PC-9 (cell line): Measurements from ENCODE around the gene TMEM205. TPM values are rescaled to one million over a fixed set of nuclear protein-coding genes. Genes with fewer than 3 reads are reported as not detected.
A peak's percentile ranks its signal among the peaks of the same experiment; 100 is the strongest.

ENCODE experiments used
- BruUV-seq: library from RNA; stranded (reverse); fragments of 400-500 nt; replicated peaks from 2 replicates; lab custom pipeline; 2021; lab: Mats Ljungman, UMichigan
- CTCF ChIA-PET: fragments of 300-600 bp; sonication (Branson Sonifier 250); formaldehyde crosslinking; loops from one replicate; lab custom pipeline; 2022; ENCODE audit warnings: antibody characterized with exemption; lab: Charles Lee
- POLR2A ChIA-PET: fragments of 300-600 bp; sonication (Branson Sonifier 250); formaldehyde crosslinking; loops from one replicate; lab custom pipeline; 2022; ENCODE audit warnings: antibody characterized with exemption; ENCODE audit not compliant: unreplicated experiment; lab: Charles Lee
- DNase-seq, 2 experiments: peaks; one replicate each; pipeline versions ENCODE4 v3.0.0 to v3.0.0-alpha.2; 2015 to 2022; ENCODE audit warnings: mixed read lengths in 1 of 2
- H2AFZ ChIP-seq: fragments of 200-600 bp; sonication (generic); 2 replicates; pipeline ENCODE4 v1.8.1; 2017; ENCODE audit warnings: antibody characterized with exemption
- H3F3A ChIP-seq: fragments of 200-600 bp; sonication (generic); 2 replicates; pipeline ENCODE4 v1.8.1; 2017; ENCODE audit warnings: antibody characterized with exemption, mild to moderate bottlenecking, low read depth; ENCODE audit not compliant: insufficient read depth
- H3K27ac ChIP-seq: fragments of 200-600 bp; sonication (generic); 2 replicates; pipeline ENCODE4 v1.6.1; 2016; ENCODE audit warnings: mixed run types
- H3K27me3 ChIP-seq: fragments of 200-600 bp; sonication (generic); 2 replicates; pipeline ENCODE4 v1.6.1; 2016; ENCODE audit warnings: low read depth, mixed run types; ENCODE audit not compliant: insufficient read depth
- H3K36me3 ChIP-seq: fragments of 200-600 bp; sonication (generic); 2 replicates; pipeline ENCODE4 v1.6.1; 2016; ENCODE audit warnings: low read depth, mixed run types
- H3K4me1 ChIP-seq: fragments of 200-600 bp; sonication (generic); replicated peaks from 2 replicates; pipeline ENCODE4 v1.6.1; 2016; ENCODE audit warnings: mixed run types; ENCODE audit not compliant: insufficient read depth
- H3K4me2 ChIP-seq: fragments of 200-600 bp; sonication (generic); 2 replicates; pipeline ENCODE4 v1.6.1; 2017; ENCODE audit warnings: mixed run types
- H3K4me3 ChIP-seq: fragments of 200-600 bp; sonication (generic); 2 replicates; pipeline ENCODE4 v1.6.1; 2016; ENCODE audit warnings: mixed run types
- H3K79me2 ChIP-seq: fragments of 200-600 bp; sonication (generic); 2 replicates; pipeline ENCODE4 v1.6.1; 2017; ENCODE audit warnings: low read depth, mixed run types
- H3K9me2 ChIP-seq: fragments of 200-600 bp; sonication (generic); 2 replicates; pipeline ENCODE4 v1.8.1; 2017; ENCODE audit warnings: mild to moderate bottlenecking; ENCODE audit not compliant: insufficient read depth
- H3K9me3 ChIP-seq: fragments of 200-600 bp; sonication (generic); 2 replicates; pipeline ENCODE4 v1.8.1; 2016; ENCODE audit warnings: low read depth; ENCODE audit not compliant: insufficient read depth
- H4K20me1 ChIP-seq: fragments of 200-600 bp; sonication (generic); 2 replicates; pipeline ENCODE4 v1.8.1; 2017; ENCODE audit not compliant: insufficient read depth
- CTCF ChIP-seq: fragments of 200-600 bp; sonication (generic); conservative IDR thresholded peaks from 2 replicates; pipeline ENCODE4 v1.6.1; 2017; ENCODE audit warnings: mixed run types, antibody characterized with exemption, mild to moderate bottlenecking, moderate library complexity
- EZH2 ChIP-seq: fragments of 200-600 bp; sonication (generic); IDR thresholded peaks from 2 replicates; pipeline ENCODE4 v1.8.0; 2017; ENCODE audit warnings: antibody characterized with exemption, low read depth
- intact Hi-C: fragments of 100-400 bp; cut with micrococcal nuclease; formaldehyde crosslinking; loops from one replicate; pipeline ENCODE4 v1.10.0; 2022; ENCODE audit not compliant: unreplicated experiment
- total RNA-seq: library from RNA; stranded (reverse); gene quantifications from 2 replicates; pipeline ENCODE4 v1.2.3, GENCODE V29; 2021

Gene TMEM205
- total RNA-seq, 1 experiment from 2014 or later, result 80.3 TPM

GRCh38 chr19:11349171-11349570 lies 3.1 kb upstream of the TMEM205 start:
- Histone ChIP-seq H3K36me3 (no peaks in the 10 kb centered on the region), H2AFZ (no peak overlapping the region), H3K4me1 (peaks cover 24% of the 10 kb centered on the region), H3K4me3 (no peak overlapping the region), H3K9me3 (no peaks in the 10 kb centered on the region), H4K20me1 (no peaks in the 10 kb centered on the region), H3K79me2 (peaks cover 13% of the 10 kb centered on the region), H3F3A (peaks cover 31% of the 10 kb centered on the region), H3K27me3 (no peaks in the 10 kb centered on the region), H3K4me2 (no peak overlapping the region), H3K27ac (no peak overlapping the region), H3K9me2 (no peaks in the 10 kb centered on the region)
- DNase-seq, result no peak
- ChIA-PET POLR2A (no interaction called here), CTCF (no interaction called here)
- no peak for TF ChIP-seq CTCF
- TF ChIP-seq EZH2, result no peak
- BruUV-seq, result no TSS peak
- intact Hi-C loops, result no loop called here

- H4K20me1 ChIP-seq, result no peaks in the 10 kb centered on the region
- H3K27me3 ChIP-seq, result no peaks in the 10 kb centered on the region
- no peaks in the 10 kb centered on the region for H3K9me2 ChIP-seq
- intact Hi-C loops, result loop anchor here (2.0 kb wide), 1 partner anchor 23 kb away; no protein-coding TSS in a partner anchor
- H3K36me3 ChIP-seq, result peaks cover 3% of the 10 kb centered on the region; the same call in 1 of the 2 replicates
- H2AFZ ChIP-seq, result no peak overlapping the region
- TF ChIP-seq EZH2 (no peak), CTCF (no peak)
- DNase-seq, result peak in 1 of 2 experiments; percentile 50
- ChIA-PET CTCF (no interaction called here), POLR2A (interaction anchor here (1.1 kb wide), 1 partner anchor 11 kb away, joined by 18 read pairs; no protein-coding TSS in a partner anchor)
- no TSS peak for BruUV-seq
- H3K4me1 ChIP-seq, result peaks cover 36% of the 10 kb centered on the region
- H3K27ac ChIP-seq, result peak overlapping the region; percentile 67
- H3K79me2 ChIP-seq, result peaks cover 24% of the 10 kb centered on the region
- H3K4me3 ChIP-seq, result no peak overlapping the region
- no peaks in the 10 kb centered on the region for H3K9me3 ChIP-seq
- H3K4me2 ChIP-seq, result peak overlapping the region; percentile 86
- H3F3A ChIP-seq, result peaks cover 47% of the 10 kb centered on the region
Observed at GRCh38 chr19:11347546-11348039, 1.5 kb upstream of the TMEM205 start.

- DNase-seq, result peak; percentile 22 to 53
- intact Hi-C loops, result loop anchor here (2.0 kb wide), 1 partner anchor 50 kb away; no protein-coding TSS in a partner anchor
- Histone ChIP-seq H3K79me2 (peaks cover 29% of the 10 kb centered on the region), H3K27me3 (no peaks in the 10 kb centered on the region), H3K4me2 (peak overlapping the region; percentile 92), H3K4me1 (peaks cover 36% of the 10 kb centered on the region), H2AFZ (peak overlapping the region; percentile 80; the same call in 1 of the 2 replicates), H3K27ac (peak overlapping the region; percentile 61), H3K36me3 (peaks cover 17% of the 10 kb centered on the region), H3K9me3 (no peaks in the 10 kb centered on the region), H4K20me1 (no peaks in the 10 kb centered on the region), H3K9me2 (no peaks in the 10 kb centered on the region), H3F3A (peaks cover 54% of the 10 kb centered on the region), H3K4me3 (peak overlapping the region; percentile 90)
- no TSS peak for BruUV-seq
- TF ChIP-seq EZH2 (no peak), CTCF (no peak)
- ChIA-PET CTCF (interaction anchor here (0.6 to 1.4 kb wide), 2 partner anchors 31 to 51 kb away, joined by 3 to 6 read pairs; no protein-coding TSS in a partner anchor), POLR2A (interaction anchor here (0.5 kb wide), 1 partner anchor 251 kb away, joined by 3 read pairs; no protein-coding TSS in a partner anchor)
Observed at GRCh38 chr19:11345122-11345803, 805 bp downstream of the TMEM205 start.
